Sigmoid colon (tissue), 7 donors: ENCODE results near the gene LFNG. TPM values are rescaled to one million over a fixed set of nuclear protein-coding genes. Genes with fewer than 3 reads are reported as not detected.

Experiments
- DNase-seq: peaks from one replicate; pipeline ENCODE4 v3.0.0-alpha.2; 2019
- H3K27ac ChIP-seq, 4 donors: fragments of 200-600 bp; sonication (generic); one replicate each; pipeline ENCODE4 v1.5.1; 2016 to 2019; ENCODE audit warnings: mild to moderate bottlenecking in 1 of 4
- H3K27me3 ChIP-seq, 3 donors: fragments of 200-600 bp; sonication (generic); one replicate each; pipeline ENCODE4 v1.5.1; 2019; ENCODE audit warnings: mild to moderate bottlenecking in 1 of 3
- H3K36me3 ChIP-seq, 4 donors: fragments of 200-600 bp; sonication (generic); one replicate each; pipeline ENCODE4 v1.5.1; 2016 to 2019
- H3K4me1 ChIP-seq, 4 donors: fragments of 200-600 bp; sonication (generic); one replicate each; pipeline ENCODE4 v1.5.1; 2017 to 2019
- H3K4me3 ChIP-seq, 4 donors: fragments of 200-600 bp; sonication (generic); one replicate each; pipeline ENCODE4 v1.5.1; 2017 to 2019; ENCODE audit warnings: mild to moderate bottlenecking in 2 of 4, moderate library complexity in 1 of 4
- H3K9me3 ChIP-seq, 4 donors: fragments of 200-600 bp in 3 of 4; sonication (generic) in 3 of 4; one replicate each; pipeline versions ENCODE4 v1.5.1 to v1.6.1; 2013 to 2019
- EP300 ChIP-seq, 4 donors: sonication (generic); formaldehyde crosslinking; IDR thresholded peaks; one replicate each; pipeline ENCODE4 v1.6.1; 2017; ENCODE audit warnings: antibody characterized with exemption in 4 of 4
- POLR2A ChIP-seq, 2 donors: fragments of 450-650 bp; IDR thresholded peaks; one replicate each; pipeline ENCODE4 v1.6.1; 2016; ENCODE audit warnings: antibody characterized with exemption in 2 of 2, mild to moderate bottlenecking in 2 of 2, moderate library complexity in 2 of 2
- POLR2AphosphoS5 ChIP-seq, 4 donors: sonication (generic); formaldehyde crosslinking; IDR thresholded peaks; one replicate each; pipeline ENCODE4 v1.6.1; 2017; ENCODE audit warnings: antibody characterized with exemption in 4 of 4
- WGBS, 2 donors: extraction: QIAGEN DNeasy Blood & Tissue Kit; methylation state at CpG; one replicate each; pipeline ENCODE4 v1.1.7; 2013; 5-methylcytosine and 5-hydroxymethylcytosine counted together
- intact Hi-C: fragments of 100-400 bp; cut with DNase I; formaldehyde crosslinking; loops from one replicate; pipeline ENCODE4 v1.15.1; 2023
- polyA plus RNA-seq, 3 donors: library from polyadenylated mRNA; stranded (reverse); fragments of 200-250 nt; gene quantifications; one replicate each; pipeline ENCODE4 v1.2.3, GENCODE V29; 2013
- total RNA-seq, 4 donors: library from RNA; depleted of rRNA; stranded (reverse); fragments of >200 nt; gene quantifications; one replicate each; pipeline ENCODE4 v1.1.0, GENCODE V29; 2016
- TF ChIP-seq, protein P1 (sequence below), 4 experiments: fragments of 450-650 bp in 3 of 4; fragments of 200-600 bp in 1 of 4; IDR thresholded peaks; one replicate each; pipeline ENCODE4 v1.5.1; 2016 to 2019; ENCODE audit warnings: antibody characterized with exemption in 4 of 4, mild to moderate bottlenecking in 3 of 4, moderate library complexity in 2 of 4
- donor health status: healthy with polysubstance abuse.
- donor health status: Bipolar disorder and iron deficiency.
- donor health status: healthy.

The LFNG gene
- total and polyA plus RNA-seq, 7 donors: 1.8 to 34.5 (median 5.8) TPM

DNA sequence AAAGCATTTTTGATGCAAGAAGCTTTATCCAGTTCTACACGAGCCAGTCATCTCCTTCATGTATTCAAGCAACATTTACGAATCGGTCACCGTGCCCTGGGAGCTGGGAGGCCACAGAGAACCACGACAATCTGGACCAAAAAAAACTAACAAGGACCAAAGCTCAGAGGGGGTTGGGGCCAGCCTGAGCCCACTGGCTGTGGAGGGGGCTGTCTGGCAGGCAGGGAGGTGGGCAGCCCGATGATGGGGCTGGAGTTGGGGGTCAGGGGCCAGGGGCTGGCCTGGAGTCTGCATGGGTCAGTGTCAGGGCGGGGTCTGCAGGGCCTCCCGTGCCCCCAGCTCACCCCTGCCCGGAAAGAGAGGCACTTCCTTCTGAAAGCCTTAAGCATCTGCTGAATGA is 30.9 kb upstream of the LFNG start:
- TF ChIP-seq POLR2AphosphoS5 (IDR thresholded peaks at IDR 0.05) (no peak), POLR2A (IDR thresholded peaks at IDR 0.05) (no peak)
- TF ChIP-seq, protein P1, sequence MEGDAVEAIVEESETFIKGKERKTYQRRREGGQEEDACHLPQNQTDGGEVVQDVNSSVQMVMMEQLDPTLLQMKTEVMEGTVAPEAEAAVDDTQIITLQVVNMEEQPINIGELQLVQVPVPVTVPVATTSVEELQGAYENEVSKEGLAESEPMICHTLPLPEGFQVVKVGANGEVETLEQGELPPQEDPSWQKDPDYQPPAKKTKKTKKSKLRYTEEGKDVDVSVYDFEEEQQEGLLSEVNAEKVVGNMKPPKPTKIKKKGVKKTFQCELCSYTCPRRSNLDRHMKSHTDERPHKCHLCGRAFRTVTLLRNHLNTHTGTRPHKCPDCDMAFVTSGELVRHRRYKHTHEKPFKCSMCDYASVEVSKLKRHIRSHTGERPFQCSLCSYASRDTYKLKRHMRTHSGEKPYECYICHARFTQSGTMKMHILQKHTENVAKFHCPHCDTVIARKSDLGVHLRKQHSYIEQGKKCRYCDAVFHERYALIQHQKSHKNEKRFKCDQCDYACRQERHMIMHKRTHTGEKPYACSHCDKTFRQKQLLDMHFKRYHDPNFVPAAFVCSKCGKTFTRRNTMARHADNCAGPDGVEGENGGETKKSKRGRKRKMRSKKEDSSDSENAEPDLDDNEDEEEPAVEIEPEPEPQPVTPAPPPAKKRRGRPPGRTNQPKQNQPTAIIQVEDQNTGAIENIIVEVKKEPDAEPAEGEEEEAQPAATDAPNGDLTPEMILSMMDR (IDR thresholded peaks at IDR 0.05): no peak
- H3K27ac ChIP-seq: peak overlapping the region; percentile 31 to 54 (median 42)
- peaks cover 0 to 12% (median 10%) of the 10 kb centered on the region in 4 donors for H3K4me1 ChIP-seq
- no peaks in the 10 kb centered on the region for H3K9me3 ChIP-seq
- no peak for DNase-seq
- no peaks in the 10 kb centered on the region for H3K36me3 ChIP-seq
- H3K4me3 ChIP-seq: no peak overlapping the region
- 44 to 45% methylated on average over 9 of the region's 9 CpGs for WGBS, 2 donors
- H3K27me3 ChIP-seq: peaks cover 0 to 46% (median 8%) of the 10 kb centered on the region in 3 donors
- intact Hi-C loops: no loop called here

DNA sequence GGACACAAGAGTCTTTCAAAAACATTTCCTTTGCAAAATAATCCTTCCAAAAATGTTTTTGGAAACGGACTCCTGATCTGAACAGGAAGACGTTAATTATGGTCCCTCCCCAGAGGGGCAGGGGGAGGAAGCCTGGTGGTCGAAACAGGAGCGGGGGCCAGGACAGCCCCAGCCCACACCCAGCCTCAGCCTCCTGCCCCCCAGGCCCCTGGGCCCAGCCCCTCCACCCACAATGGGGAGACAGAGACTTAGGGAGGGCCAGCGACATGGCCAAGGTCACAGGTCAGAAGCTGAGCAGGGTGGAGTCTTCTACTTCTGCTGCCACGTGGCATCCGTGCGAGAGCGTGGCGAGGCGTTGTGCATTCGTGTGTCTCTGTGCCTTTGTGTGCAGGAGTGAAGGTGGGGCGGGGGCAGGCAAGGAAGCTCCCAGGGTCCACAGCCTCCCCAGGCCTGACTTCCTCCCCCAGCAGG is 29.4 kb upstream of the LFNG start:
- 66 to 73% methylated on average over 13 of the region's 13 CpGs for WGBS, 2 donors
- Histone ChIP-seq H3K36me3 (no peaks in the 10 kb centered on the region), H3K4me1 (peaks cover 0 to 12% (median 10%) of the 10 kb centered on the region in 4 donors), H3K9me3 (no peaks in the 10 kb centered on the region), H3K27ac (peak overlapping the region; percentile 17 to 60 (median 34)), H3K27me3 (peaks cover 0 to 51% (median 16%) of the 10 kb centered on the region in 3 donors), H3K4me3 (no peak overlapping the region)
- intact Hi-C loops: no loop called here
- no peak for DNase-seq
- TF ChIP-seq POLR2AphosphoS5 (IDR thresholded peaks at IDR 0.05): no peak
- TF ChIP-seq EP300 (IDR thresholded peaks at IDR 0.05): no peak
- TF ChIP-seq, protein P1 (IDR thresholded peaks at IDR 0.05): no peak
- no peak for TF ChIP-seq POLR2A (IDR thresholded peaks at IDR 0.05)

DNA sequence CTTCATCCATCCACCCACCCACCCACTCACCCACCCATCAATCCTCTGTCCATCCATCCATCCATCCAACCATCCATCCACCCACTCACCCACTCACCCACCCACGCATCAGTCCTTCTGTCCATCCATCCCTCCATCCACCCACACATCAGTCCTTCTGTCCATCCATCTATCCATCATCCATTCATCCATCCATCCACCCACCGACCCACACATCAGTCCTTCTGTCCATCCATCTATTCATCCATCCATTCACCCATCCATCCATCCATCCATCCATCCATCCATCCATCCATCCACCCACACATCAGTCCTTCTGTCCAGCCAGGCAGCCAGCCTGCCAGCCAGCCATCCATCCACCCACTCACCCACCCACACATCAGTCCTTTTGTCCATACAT is 27.5 kb upstream of the LFNG start:
- DNase-seq: no peak
- Histone ChIP-seq H3K27ac (no peak overlapping the region), H3K9me3 (no peaks in the 10 kb centered on the region), H3K27me3 (peaks cover 0 to 55% (median 27%) of the 10 kb centered on the region in 3 donors), H3K4me3 (no peak overlapping the region), H3K36me3 (no peaks in the 10 kb centered on the region), H3K4me1 (peaks cover 0 to 11% (median 10%) of the 10 kb centered on the region in 4 donors)
- intact Hi-C loops: no loop called here
- TF ChIP-seq POLR2A (IDR thresholded peaks at IDR 0.05) (no peak), EP300 (IDR thresholded peaks at IDR 0.05) (no peak), POLR2AphosphoS5 (IDR thresholded peaks at IDR 0.05) (no peak)
- TF ChIP-seq, protein P1 (IDR thresholded peaks at IDR 0.05): no peak
- 99% methylated on average over 2 of the region's 2 CpGs for WGBS, 2 donors

DNA sequence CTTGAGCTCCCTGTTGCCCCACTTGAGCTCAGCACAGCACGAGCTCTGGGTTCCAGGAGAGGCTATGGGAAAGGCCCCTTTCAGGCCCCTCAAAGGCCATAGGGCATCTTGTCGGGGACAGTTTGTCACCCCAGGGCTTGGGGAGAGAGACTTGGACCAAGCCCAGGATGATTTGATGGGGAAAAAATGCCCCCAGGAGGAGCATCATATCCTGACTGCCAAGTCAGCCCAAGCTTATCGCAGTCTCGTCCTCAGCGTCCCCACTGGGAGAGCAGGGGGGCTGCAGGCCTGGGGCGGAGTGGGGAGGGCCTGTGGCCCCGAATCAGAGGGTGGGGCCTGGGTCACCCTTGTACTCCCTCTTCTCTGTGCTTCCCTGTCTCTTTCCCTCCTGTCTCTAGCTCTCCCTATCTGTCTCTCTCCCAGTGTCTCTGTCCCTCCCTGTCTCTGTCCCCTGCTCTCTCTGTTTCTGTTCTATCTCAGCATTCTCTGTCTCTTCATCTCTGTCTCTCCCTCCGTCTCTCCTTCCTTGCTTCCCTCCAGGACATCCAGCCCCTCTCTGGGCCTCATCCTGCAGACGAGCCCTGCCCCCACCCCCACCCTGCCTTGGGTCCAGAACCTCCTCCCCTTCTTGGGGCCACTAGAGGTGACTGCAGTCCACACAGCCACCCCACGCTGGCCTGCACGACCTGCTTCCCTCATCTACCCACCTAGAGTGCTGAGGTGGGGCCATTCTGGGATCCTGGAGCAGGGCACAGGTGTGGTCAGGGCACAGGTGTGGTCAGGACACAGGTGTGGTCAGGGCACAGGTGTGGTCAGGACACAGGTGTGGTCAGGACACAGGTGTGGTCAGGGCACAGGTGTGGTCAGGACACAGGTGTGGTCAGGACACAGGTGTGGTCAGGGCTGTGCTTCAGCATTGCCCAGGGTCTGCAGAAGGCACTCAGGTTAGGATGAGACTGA is 26.1 kb upstream of the LFNG start:
- peaks cover 0 to 55% (median 27%) of the 10 kb centered on the region in 3 donors for H3K27me3 ChIP-seq
- WGBS, 2 donors: 48 to 66% methylated on average over 10 to 11 of the region's 11 CpGs
- intact Hi-C loops: no loop called here
- TF ChIP-seq, protein P1 (IDR thresholded peaks at IDR 0.05): no peak
- TF ChIP-seq POLR2A (IDR thresholded peaks at IDR 0.05): no peak
- TF ChIP-seq POLR2AphosphoS5 (IDR thresholded peaks at IDR 0.05): no peak
- no peak for TF ChIP-seq EP300 (IDR thresholded peaks at IDR 0.05)
- H3K4me3 ChIP-seq: no peak overlapping the region
- H3K9me3 ChIP-seq: no peaks in the 10 kb centered on the region
- no peak overlapping the region for H3K27ac ChIP-seq
- no peaks in the 10 kb centered on the region for H3K4me1 ChIP-seq
- DNase-seq: no peak
- H3K36me3 ChIP-seq: no peaks in the 10 kb centered on the region
